GM21447 (cell line): ENCODE measurements around the gene MOGAT3.
A peak's percentile ranks its signal among the peaks of the same experiment; 100 is the strongest.

Experiments used
- ATAC-seq: cut with Tn5 transposase; IDR thresholded peaks from one replicate; pipeline ENCODE4 v1.9.1; 2021; ENCODE audit not compliant: unreplicated experiment

The MOGAT3 gene

DNA sequence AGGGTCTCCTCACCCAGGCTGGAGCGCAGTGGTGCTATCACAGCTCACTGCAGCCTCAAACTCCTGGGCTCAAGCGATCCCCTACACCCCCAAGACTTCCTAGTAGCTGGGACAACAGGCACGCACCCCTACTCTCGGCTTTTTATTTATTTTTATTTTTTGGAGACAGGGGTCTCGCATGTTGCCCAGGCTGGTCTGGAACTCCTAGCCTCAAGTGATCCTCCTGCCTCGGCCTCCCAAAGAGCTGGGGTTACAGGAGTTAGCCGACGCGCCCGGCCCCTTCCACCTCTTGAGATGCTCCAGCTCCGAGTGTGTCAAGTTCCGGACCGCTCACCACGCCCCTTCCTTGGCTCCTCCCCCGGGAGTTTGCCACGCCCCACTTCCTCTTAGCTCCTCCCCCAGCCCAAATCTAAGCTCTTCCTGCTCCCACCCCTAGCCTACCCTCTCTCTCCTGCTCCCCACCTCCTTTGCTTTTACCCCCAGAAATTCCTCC lies 27.0 kb downstream of the MOGAT3 start:
- no peak for ATAC-seq

DNA sequence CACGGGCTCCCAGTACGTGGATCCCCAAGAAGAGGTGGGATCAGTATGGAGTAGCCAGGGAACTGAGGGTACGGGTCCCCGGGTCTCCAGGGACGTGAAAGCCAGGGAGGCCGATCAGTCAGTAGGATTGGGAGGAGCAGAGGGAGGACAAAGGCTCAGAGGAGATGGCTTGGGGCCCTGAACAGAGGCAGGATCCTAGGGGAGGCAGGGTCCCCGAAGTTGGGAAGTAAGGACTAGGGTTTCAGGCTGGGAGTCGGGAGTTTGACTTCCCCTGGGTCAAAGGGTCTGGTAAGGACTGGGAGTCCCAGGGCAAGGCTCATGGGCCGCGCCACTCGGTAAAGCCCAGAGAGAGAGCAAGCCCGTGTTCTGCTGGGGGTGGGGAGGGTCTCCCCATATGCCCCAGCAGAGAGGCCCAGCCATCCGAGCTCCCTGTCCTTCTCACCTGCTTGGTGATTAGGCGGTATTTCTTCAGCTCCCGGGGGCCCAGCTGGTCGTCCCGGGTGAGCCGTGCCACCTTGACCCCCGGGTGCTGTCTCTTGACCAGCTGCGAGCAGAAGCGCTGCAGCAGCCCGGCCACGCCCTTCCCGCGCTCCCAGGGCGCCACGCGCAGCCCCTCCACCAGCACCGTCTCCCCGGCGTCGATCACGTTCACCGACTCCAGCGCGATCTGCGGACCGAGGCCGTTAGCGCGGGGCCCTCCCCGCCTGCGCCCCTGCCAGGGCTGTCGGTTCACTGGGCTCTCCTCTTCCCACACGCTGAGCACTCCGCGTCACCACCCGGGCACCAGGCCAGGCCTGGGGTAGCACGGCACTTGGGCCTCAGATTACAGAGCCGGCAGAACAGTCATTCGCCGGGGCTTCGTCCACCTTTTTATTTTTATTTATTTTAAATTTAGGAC lies 27.7 kb downstream of the MOGAT3 start:
- ATAC-seq, result no peak

DNA sequence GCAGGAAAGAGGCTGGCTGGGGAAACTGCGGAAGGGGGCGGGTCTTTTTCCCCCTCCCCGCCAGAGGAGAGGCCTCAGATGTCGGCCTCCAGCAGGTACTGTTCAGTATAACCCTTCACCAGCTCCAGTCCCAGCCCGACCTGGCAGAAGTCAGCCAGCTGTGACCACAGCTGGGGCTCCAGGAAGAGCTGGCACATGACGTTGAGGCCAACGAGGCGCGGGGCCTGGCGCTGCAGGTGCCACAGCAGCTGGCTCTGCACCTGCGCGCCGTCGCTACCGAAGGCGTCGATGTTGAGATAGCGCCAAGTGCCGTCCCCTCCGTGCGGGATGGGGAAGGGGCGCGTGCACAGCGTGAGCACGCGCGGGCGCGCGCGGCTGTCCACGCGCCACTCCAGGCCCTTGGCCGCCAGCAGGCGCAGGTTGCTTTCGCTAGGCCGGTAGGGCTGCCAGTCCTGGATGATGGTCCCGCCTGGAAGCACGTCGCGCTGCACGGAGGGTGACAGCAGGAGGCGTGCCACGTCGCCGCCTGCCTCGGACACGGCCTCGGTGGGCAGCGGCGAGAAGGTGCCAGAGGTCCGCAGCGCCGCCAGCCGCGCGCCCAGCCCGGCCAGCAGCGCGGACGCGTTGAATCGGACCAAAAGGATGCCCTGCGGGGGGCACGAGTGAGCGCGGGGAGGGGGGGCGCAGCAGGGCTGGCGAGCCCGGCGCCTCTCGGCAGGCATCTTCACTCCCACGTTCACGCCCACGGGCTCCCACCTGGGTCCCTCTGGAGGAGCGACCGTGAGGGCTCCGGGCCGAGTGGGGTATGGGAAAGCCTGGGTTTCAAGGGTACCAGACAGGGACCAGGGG lies 28.6 kb downstream of the MOGAT3 start:
- no peak for ATAC-seq

DNA sequence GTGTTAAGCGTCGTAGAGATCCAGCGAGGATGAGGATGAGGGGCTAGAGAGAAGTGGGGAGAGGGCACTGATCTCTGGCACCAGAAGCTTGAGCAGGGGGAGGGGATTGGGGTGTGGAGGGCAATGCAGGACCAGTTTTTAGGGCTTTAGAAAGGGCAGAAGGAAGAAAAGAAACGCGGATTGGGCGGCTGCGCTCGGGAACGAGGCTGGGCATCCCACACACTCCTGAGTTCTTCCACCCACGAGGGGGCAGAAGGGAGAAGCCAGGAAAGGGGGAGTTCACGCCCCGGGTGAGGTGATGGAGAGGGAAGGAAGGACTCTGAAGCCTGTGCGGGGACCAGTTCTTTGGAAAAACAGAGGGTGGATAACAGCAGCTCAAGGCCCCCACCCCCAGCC lies 29.4 kb downstream of the MOGAT3 start:
- ATAC-seq, result no peak

DNA sequence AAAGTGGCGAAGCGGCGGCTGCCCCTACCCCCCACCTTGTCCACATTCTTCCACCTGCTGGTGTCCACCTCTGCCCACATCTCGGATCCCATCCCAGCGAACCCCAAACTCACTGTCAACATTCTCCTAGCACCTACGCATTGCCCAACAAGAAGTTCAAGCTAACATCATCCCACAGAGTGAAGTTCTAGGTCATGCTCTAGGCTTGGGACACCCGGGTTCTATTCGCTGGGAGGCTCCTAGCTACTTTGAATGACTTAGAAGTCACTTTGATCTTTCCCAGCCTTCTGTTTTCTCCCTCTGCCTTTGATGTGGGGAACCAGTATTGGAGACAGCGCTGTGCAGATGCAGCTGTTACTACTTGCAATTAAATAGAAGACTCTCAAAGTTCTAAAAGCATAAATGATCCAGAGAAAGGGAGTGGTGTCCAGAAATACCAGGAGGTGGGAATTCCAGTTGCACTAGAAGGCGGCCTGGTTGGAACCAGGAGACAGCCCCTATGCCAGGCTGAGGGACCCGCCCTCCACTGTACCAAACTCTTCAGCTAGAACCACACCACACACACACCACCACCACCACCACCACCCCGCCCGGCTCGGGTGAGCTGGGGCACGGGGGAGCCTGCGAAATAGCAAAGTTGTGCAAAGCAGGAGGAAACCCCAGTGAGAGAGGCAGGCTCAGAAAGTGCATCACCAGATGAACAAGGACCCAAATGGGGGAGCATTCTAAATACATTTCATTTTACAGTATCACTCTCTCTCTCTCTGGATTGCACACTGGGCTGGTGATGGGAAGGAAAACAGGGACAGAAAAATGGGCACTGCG lies 30.0 kb downstream of the MOGAT3 start:
- no peak for ATAC-seq

DNA sequence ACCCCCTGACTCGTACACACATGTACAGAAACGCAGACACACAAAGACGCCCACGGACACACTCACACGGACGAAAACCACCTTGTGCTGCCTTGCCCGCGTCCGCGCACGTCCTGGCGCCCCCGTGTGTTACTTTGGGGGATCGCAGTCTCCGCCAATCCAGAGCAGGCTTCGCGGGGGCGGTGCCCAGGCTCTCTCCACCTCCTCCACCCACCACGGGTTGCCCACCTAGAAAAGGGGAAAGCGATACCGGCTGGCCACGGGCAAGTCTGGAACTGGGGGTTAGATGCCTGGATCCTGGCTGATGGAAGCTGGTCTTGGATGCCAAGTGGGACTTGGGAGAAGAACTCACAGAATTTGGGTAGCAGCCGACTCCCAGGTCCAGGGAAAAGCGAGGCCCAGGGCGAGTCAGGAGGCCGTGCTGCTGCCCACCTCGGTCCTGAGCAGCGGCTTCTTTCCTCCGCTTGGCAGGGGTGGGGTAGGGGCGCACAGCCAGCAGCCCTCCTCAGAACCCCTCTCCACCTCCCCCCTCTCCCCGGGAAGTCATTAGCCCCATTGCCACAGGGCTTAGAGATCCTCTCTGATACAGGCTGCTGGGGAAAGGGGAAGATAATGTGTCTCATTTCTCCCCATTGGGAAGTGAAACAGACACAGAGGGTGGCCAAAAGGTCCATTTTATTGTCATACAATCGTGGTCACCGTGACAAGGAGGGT lies 30.8 kb downstream of the MOGAT3 start:
- no peak for ATAC-seq

DNA sequence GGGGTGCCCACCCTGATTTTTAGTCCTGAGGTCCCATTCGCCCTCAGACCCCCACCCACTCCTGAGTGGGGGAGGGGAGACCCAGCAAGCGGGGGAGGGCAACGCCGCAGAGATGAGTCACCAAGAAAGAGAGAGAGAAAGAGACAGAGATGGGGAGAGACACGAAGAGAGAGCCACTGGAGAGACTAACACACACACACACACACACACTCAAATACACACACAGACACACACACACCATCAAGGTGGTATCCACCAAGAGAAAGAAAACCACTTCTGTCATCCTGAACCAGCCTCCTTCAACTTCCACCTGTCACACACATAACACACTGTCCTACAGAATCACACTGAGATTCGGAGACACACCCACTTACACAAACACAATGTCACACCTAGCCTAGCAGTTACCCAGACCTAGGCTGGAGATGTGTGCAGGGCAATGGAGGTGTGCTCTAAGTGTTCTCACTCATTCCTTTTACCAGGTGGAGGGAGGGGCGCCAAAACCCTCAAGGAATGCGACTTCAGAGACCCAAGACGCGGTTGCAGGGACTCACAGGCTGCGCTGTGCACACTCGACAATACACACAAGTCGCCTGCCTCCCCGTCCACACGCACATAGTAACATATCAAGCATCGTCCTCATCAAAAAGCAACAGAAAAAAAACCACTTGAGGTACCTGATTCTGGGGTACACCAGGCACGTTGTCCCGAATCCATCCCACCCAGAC lies 31.6 kb downstream of the MOGAT3 start:
- ATAC-seq, result no peak

DNA sequence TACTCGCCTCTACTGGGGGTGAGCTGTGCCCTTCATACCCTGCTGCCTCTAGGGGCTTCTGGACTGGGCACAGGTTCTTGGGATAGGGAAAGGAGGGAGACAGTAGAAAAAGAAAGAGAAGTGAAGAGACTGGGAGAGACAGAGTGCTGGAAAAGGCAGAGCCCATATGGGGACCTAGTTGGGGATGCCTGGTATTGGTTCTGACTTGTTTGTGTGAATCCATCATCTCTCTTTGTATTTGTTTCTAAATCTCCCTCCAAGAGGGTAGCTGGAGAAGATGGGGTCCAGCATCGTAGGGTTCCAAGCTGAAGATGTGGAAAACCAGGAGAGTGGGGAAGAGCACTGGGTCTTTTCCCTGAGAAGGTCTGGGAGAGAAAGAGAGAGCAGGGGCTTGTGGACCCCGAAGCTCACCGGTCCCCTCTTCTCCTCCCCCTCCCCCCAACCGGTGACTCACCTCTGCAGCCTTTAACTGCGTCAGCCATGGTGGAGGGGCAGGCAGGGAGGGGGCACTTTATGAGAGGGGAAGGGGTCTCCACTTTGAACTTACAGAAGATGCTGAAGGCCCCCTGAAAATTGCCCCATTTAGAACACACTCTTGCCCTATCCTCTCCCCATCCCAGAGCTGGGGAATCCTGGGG lies 32.3 kb downstream of the MOGAT3 start:
- no peak for ATAC-seq

DNA sequence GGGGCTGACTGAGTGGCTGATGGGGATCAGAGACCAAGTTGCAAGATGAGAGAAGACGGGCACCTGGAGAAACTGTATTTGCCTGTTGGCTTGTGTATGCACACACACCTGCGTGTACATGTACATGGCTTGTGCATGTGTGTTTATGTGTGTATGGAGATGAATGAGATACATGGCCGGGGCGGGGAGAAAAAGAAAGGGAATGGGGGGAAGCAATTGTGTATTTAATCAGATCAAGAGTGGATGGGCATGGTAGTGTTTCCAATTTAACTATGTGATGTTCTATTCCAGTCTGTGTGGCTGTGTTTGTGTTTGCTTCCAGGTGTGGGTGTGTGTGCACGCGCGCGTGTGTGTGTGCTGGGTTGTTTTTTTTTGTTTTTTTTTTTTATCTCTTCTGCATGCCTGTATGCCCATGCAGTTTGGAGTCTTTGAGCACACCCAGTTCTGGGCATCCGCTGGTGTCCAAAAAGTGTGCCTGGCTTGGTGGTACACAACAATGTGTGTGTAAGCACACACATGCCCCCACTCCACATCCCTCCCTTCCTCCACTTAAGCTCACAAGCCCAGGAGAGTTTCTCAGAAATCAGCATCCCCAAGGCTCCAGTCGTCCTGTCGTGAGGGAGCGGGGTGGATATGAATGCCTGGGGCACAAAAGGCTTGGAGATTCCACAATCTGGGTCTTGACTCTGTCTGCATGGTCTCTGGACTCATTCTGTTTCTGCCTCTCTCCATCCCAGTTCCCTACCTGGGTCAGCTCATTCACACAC lies 33.0 kb downstream of the MOGAT3 start:
- ATAC-seq, result no peak

DNA sequence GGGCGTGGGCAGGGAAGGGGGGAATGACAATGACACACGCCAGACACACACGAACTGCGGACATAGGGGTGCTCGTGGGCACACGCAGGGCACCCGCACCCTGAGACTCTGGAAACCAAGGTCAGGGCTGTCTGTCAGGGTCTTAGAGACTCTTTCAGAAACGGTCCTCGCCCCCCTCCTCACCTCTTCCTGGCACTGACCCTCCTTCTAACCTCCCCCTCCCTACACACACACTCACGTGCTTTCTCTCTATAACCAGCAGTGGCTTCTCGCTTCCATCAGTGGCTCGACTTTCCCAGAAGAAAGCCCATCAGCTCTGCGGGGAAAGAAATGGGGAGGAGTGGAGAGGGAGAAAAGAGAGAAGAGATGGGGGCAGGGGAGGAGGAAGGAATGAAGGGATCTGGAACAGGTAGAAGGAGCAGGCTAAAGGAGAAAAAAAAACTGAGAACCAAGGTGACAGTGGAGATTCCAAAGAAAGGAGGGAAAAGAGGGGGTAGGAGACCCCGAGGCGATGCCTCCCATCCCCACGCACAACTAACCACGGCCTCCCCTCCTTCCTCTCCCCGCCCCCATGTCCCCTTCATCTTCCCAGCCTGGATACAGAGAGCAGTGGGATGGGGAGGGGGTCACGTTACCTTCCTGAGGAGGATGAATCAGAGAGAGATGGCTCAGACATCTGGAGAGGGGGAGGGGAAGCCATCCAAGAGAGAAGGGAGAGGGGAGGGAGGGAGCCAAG lies 33.8 kb downstream of the MOGAT3 start:
- no peak for ATAC-seq

DNA sequence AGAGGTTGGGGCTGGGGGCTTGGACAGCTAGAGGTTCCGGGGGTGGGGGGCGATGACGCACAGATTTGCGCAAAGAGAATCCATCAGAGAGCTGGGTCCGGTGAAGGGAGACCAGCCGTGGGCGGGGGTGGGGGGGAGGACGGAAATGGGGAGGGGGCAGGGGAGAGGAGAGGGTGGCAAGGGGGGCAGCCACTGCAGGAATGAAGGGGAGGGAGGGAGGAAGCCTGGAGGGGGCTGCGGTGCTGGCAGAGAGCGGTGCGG lies 34.3 kb downstream of the MOGAT3 start:
- no peak for ATAC-seq

DNA sequence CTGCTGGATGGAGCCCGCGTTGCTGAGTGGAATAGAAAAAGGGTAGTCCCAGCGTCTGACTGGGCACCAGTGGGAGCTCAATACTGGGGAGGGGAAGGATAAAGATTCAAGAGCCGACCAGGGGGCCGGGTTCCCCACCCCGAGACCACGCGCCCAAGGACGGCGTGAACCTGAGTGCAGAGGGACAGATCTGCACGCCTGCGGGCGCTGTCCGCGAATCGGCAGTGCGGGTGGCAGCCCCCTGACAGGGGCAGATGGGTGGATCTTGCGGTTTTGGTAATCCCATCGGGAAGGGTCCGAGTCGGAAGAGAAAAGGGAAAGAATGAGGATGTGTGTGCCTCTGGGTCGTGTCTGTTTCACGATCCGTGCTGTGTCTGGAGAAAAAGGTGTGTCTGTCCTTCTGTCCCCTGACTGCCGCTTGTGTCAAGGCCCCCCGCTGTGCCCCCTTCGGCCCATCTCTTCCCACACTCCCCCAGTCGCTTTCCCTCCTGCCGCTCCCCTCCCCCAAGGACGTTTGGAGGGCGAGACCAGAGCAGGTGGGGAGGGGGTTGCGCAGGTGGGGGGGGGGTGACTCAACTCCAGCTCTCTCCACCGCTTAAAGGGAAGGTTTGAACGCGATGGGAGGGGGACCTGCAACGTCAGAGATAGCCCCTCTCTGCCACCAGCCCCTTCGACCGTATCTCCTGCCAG lies 34.7 kb downstream of the MOGAT3 start:
- no peak for ATAC-seq

DNA sequence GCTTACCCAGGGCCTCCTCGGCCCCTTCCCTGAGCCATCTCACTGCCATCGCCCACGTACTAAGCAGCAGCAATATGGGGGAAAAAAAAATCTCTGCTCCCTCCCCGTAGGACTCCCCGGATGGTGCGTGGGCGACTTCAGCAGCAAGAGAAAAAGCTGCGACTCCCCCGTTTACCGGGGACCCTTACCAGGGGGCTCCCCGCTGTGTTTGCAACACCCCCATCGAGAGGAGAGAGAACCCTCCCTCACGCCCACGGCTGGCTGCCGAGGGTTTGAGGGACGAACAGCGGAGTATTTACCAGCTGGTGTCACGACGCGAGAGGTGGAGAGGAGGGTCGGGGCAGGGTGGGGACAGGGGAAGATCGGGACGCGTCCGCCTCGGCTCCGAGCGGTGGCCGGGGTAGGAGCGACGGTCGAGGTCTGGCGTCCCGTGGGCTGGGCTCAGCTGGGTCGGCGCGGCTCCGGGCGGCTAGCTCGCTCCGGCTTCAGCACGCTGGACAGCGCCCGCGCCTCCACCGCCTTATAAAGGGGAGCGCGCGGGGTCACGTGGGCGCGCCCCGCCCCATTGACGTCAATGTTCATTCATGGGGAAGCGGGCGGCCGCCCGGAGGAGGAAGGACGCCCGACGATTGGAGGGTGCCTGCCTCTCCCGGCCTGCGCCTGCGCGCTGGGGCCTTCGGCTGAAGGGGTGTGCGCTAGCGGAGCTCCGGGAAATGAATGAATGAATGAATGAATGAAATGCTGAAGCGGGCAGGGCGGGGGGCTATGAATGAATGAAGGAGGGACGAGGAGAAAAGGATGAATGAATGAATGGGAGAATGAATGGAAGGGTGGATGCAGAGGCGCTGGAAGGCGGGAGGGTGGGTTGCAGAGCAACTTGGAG lies 35.5 kb downstream of the MOGAT3 start, which contains the start of gene VGF:
Gene VGF (minus strand): TSS at position 495 of the 883 bp plus-strand sequence. CDS start 726 bp downstream, outside the sequence.
- peak; percentile 49 for ATAC-seq

DNA sequence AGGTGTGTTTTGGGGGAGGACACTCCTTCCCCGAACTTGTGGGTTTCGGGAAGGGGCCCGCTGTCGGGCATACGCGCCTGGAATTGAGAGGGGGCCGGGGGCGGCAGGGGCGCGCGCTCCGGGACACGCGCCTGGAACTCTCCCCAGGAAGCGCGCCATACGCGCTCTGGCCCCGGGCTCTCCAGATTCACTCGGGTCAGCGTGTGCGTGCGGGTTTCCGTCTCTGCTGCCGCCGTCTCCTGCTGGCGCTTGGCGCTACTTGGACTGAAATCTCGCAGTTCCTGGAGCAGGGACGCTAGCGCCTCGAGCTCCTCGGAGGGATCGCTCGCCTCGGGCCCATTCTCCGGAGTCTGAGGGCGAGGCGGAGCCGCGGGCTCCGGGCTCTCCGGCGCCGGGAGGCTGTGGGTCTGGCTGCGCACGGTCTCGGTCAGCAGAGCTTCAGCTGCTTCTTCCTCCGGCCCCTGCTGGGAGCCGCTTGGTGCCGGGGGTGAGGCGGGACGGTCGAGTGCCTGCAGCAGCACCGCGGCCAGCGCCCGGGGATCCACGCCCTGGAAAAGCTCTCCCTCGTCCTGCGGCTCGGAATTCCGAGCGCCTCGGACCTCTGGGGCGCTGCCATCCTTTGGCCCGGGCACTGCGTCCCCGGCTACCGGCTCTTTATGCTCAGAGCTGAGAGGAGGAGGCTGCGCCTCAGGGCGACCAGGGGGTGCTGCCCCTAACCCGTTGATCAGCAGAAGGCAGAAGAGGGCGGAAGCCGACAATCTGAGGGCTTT lies 36.6 kb downstream of the MOGAT3 start:
- ATAC-seq, result no peak

DNA sequence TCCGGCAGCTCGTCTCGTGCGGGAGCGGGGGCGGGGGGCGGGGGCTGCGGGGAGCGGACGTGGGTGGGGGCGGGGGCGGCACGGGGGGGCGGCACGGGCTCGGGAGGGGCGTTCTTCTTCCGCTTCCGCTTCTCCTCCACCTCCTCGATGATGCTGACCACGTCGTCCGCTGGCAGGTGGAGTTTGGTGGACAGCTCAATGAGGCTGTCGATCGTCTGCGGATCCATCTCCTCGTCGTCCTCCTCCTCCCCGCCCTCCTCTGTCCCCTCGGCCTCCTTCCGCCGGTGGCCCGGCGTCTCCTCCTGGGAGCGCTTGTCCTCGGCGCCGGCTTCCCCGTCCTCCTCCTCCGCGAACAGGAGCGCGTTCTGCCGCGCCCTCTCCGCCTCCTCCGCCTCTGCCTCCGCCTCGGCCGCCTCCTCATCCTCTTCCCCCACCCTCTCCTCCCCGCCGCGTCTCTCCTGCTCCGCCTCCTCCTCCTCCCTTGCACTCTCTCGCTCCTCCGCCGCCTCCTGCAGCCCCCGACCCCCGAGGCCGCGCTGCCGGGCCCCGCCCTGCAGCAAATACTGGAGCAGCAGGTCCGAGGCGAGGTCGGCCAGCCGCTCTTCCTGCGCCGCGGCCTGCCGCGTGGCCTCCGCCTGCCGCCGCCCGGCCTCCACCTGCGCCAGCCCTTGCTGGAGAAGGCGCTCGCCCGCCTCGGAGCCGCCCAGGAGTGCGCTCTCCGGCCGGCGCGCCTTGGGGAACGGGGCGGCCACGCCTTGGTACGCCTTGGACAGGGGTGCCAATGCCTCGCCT lies 37.4 kb downstream of the MOGAT3 start:
- ATAC-seq, result no peak
